NCI-H2171 treated with DMSO at 0.1 percent for 48 hours (cell line): ENCODE measurements around the gene SH3RF2.
"Not testable (repeated sequence)": the region's sequence is repeated elsewhere in the genome, so short reads cannot be mapped to it uniquely, and the experiment has no call there.

ENCODE experiments used
- DNase-seq: peaks from one replicate; lab custom pipeline; 2025; lab: John Stamatoyannopoulos, UW

SH3RF2 gene

DNA sequence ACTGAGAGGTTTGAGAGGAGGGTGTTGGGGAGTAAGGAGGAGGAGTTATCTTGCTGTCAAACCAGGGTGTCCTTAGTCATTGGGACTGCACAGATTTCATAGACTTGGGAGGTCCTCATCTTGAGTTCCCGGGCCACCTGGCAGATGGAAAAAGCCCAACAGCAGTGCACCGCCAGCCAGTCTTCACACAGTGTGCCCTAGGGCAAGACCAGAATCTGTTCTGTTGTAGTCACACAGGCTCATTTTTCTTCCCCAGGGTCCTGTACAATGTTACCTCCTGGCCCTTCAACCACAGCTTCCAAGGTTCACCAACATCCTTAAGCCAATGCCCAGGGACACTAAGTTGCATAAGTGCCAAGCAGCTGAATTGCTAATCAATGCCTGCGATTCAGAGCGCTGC, 148.0 kb downstream of the SH3RF2 start:
- DNase-seq: no peak

DNA sequence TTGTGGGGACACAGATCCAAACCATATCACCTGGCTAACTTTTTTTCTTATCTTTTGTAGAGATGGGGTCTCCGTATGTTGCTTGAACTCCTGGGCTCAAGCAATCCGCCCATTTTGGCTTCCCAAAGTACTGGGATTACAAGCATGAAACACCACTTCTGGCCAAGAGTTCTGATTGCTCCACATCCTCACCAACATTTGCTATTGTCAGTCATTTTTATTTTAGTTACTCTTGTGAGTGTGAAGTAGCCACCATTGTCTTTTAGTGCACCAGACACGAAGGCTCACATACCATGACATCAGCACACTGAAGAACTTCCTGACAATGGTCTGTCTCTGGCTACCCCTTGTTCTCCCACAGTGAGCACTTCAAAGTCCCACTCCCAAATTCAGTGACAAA, 151.7 kb downstream of the SH3RF2 start:
- DNase-seq: no peak

DNA sequence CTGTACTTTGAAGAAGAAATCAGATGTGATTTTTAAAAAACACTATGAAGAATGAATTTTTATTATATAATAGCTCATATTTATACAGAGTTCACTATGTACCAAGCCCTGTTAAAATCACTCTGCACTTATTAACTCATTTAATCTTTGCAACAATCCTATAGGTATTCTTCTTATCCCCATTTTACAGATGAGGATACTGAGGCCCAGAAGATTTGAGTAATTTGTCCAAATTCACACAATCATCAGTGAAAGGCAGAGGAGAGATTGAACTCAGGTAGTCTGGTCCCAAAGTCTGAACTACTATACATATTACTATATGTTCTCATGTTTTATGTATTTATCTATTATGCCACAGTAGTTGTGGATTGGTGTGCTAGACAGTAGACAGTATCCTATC, 152.9 kb downstream of the SH3RF2 start:
- DNase-seq: no peak

DNA sequence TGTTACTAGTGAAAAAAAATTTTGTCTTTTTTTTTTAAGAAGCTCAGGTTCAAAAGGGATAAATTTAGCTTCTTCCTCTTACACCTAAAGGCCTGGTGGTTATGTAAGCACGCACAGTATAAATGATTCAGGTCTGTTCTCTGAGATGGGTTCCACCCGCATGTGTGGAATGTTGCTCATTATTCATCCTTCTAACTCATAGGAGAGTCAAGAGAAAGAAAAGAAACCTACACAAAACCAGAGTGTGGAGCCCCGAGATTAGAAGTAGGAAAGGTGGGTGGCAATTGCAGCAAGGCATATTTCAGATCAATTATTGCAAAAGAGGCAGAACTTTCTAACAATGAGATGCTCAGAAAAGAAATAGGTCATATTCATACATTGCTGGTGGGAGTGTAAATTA, 155.5 kb downstream of the SH3RF2 start:
- no peak for DNase-seq

DNA sequence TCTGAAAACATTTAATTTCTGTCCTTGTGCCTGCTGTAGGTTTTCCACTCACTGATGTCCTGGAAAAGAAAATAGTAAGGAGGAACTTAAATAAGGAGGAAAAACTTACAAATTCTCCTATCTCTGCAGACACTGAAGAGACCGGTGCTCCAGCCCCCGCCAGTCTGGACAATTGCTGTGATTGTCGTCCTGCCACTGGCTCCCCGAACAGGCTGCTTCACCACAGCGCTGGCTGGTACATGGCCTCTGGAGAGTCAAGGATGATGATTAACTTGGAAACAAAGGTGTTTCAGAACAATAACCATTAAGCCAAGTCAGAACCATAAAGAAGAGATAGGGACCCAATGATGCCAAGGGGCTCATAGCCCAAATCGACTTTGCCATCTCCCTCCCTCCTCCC, 161.7 kb downstream of the SH3RF2 start:
- DNase-seq: no peak

DNA sequence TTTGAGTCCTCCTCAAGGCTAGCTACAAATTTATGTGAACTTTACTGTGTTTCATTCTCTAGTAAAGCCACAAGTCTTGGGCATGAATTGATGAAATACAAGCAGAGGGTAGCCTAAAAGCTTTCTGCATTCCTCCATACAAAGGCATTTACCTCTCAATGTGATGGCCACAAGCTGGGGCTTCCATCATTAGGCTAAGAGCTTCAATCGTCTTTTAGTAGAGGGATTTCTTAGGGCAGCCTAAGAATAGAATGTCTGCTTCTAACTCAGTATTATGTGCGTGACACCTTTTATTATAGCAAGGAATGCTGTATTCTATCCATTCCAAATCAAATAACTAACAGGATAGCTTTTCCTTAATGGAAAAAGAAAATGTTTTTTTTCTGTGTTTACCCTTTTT, 165.3 kb downstream of the SH3RF2 start:
- no peak for DNase-seq

DNA sequence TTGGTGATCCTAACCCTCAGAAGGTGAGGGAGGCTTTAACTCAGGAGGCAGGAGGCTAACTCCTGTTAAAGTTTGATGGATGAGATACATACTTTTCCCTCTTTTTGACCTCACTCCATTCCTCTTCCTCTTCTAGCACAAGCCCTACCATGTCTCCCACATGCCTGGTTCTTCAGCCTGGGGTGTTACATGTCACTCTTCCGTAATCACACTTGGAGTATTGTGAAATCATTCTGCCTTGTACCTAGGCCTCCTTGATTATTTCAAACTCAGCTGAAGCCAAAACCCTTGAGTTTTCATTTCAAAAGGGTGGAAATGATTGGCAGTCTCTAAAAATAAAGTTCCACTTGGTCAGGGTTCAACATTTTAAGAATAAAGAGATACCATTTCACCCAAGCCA, 167.2 kb downstream of the SH3RF2 start:
- no peak for DNase-seq

DNA sequence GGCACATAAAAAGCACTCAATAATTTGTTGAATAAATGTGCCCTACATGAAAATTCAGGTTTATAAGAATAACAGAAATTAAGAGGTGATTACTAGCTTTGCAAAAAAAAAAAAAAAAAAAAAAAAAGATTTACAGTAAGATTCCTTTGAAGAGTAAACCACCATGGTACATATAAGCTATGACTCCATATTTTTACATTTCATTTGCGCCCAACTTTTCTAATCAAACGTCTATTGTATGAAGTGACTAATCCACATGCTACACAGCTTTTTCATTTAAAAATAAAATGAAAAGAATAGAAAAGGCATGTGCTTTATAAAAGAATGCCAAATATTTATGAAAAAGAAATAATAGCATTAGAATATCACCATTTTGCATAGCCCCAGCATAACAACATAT, 169.1 kb downstream of the SH3RF2 start, which contains the start of gene PLAC8L1:
Gene PLAC8L1, minus strand, starts transcription at position 101 of the 400 bp plus-strand sequence. CDS start 1,266 bp downstream, outside the sequence.
- no peak for DNase-seq

DNA sequence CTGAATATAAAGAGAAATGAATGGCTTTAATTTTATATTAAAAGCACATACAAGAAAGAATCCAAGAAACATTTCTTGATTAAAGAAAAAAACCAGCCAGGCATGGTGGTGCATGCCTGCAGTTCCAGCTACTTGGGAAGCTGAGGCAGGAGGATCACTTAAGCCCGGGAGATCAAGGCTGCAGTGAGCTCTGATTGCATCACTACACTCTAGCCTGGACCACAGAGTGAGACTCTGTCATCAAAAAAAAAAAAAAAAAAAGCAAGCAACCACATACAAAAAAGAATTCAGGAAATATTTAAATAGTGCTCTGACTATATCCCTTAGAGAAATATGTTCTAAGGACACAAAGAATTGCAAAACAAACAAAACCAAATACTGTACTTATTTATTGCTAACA, 171.5 kb downstream of the SH3RF2 start:
- no peak for DNase-seq

DNA sequence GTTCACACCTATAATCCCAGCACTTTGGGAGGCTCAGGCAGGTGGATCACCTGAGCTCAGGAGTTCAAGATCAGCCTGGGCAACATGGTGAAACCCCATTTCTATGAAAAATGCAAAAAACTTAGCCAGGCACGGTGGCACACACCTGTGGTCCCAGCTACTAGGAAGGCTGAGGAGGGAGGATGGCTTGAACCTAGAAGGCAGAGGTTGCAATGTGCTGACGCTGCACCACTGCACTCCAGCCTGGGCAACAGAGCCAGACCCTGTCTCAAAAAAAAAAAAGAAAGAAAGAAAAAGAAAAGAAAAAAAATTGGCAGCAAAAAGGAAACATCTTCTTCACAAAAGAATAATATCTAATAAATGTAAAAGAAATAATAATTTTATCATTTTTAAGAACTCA, 172.5 kb downstream of the SH3RF2 start:
- not testable (repeated sequence) for DNase-seq

DNA sequence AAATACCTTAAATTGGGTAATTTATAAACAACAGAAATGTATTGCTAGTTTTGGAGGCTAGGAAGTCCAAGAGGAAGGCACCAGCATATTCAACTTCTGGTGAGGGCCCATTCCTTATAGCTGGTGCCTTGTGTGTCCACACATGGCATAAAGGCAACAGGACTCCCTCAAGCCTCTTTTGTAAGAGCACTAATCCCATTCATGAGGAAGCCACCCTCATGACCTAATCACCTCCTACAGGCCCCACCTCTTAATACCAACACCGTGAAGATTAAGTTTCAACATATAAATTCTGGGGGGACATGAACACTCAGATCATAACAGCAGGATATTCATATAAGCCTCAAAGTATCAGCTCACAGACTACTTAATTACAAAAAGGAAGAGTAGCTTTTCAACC, 173.0 kb downstream of the SH3RF2 start:
- no peak for DNase-seq

DNA sequence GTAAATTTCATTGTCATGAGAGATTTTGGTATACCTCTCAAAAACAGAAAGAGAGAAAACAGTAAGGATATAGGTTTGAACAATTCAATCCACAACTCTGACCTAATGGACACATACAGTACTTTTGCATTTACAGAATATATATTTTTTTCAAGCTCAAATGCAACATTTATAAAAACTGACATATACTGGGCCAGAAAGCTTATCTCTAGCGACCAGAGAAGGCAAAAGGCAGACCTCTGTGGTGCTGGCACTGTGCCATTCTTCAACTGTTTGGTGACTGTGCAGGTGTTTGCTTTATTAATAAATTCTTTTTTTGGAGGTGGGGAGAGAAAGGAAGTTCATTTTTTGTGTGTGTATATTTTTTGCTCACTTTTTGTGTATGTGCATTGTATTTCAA, 175.0 kb downstream of the SH3RF2 start:
- DNase-seq: no peak

DNA sequence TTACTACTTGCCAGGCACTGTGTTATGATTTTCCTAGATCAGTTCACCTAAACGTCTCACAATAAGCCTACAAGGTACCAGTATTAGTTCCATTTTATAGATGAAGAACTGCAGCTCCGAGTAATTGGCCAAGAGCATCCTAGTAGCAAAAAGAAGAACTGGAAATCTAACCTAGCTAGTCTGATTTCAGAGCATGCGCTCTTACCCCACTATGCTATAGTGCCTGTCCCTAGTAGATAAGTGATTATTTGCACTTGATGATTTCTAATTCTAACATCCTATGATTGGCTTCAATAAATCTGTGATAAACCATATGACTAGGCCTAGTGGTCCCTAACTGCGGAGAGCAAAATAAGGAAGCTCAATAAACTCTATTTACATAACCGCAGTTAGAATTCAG, 176.1 kb downstream of the SH3RF2 start:
- no peak for DNase-seq
